Adipocyte (in vitro differentiated cells): ENCODE data around the gene NAPSA.

ENCODE experiments used
- DNase-seq: peaks from one replicate; pipeline ENCODE4 v3.0.0-alpha.2; 2015; ENCODE audit warnings: low read depth
- H3K27me3 ChIP-seq: replicated peaks from 2 replicates; pipeline ENCODE4 v1.7.0; 2013; ENCODE audit warnings: mild to moderate bottlenecking, low read length, moderate library complexity; ENCODE audit not compliant: control insufficient read depth, insufficient read depth
- H3K36me3 ChIP-seq: 2 replicates; pipeline ENCODE4 v1.7.0; 2013; ENCODE audit warnings: low read length, mild to moderate bottlenecking, moderate library complexity; ENCODE audit not compliant: control insufficient read depth, insufficient read depth, severe bottlenecking
- H3K4me1 ChIP-seq: 2 replicates; pipeline ENCODE4 v1.7.0; 2013; ENCODE audit warnings: mild to moderate bottlenecking, low read length, moderate library complexity; ENCODE audit not compliant: control insufficient read depth, insufficient read depth
- H3K4me3 ChIP-seq: 2 replicates; pipeline ENCODE4 v1.7.0; 2013; ENCODE audit warnings: mild to moderate bottlenecking, low read length, moderate library complexity
- H3K9ac ChIP-seq: 2 replicates; pipeline ENCODE4 v1.7.0; 2013; ENCODE audit warnings: mild to moderate bottlenecking, low read length, moderate library complexity
- H3K9me3 ChIP-seq: 2 replicates; pipeline ENCODE4 v1.7.0; 2013; ENCODE audit warnings: mild to moderate bottlenecking, low read length, moderate library complexity; ENCODE audit not compliant: control insufficient read depth

NAPSA gene

GRCh38 chr19:50319156-50319555 lies 46.3 kb downstream of the NAPSA start:
- Histone ChIP-seq H3K27me3 (peaks cover 10% of the 10 kb centered on the region), H3K9ac (no peak overlapping the region), H3K36me3 (no peaks in the 10 kb centered on the region), H3K9me3 (no peaks in the 10 kb centered on the region), H3K4me1 (no peaks in the 10 kb centered on the region), H3K4me3 (no peak overlapping the region)
- DNase-seq, result no peak

- no peaks in the 10 kb centered on the region for H3K9me3 ChIP-seq
- no peak overlapping the region for H3K9ac ChIP-seq
- H3K4me1 ChIP-seq, result no peaks in the 10 kb centered on the region
- DNase-seq, result no peak
- H3K4me3 ChIP-seq, result no peak overlapping the region
- no peaks in the 10 kb centered on the region for H3K36me3 ChIP-seq
- H3K27me3 ChIP-seq, result peaks cover 12% of the 10 kb centered on the region
These were observed 47.0 kb downstream of the NAPSA start for GRCh38 chr19:50318438-50318837.

- no peak overlapping the region for H3K9ac ChIP-seq
- no peak overlapping the region for H3K4me3 ChIP-seq
- no peaks in the 10 kb centered on the region for H3K4me1 ChIP-seq
- no peaks in the 10 kb centered on the region for H3K36me3 ChIP-seq
- peaks cover 16% of the 10 kb centered on the region for H3K27me3 ChIP-seq
- DNase-seq, result no peak
- no peaks in the 10 kb centered on the region for H3K9me3 ChIP-seq
These were observed 48.3 kb downstream of the NAPSA start for GRCh38 chr19:50317115-50317514.

GRCh38 chr19:50315773-50316448 lies 49.5 kb downstream of the NAPSA start:
- Histone ChIP-seq H3K4me3 (no peak overlapping the region), H3K4me1 (no peaks in the 10 kb centered on the region), H3K9me3 (no peaks in the 10 kb centered on the region), H3K36me3 (no peaks in the 10 kb centered on the region), H3K9ac (no peak overlapping the region), H3K27me3 (peaks cover 24% of the 10 kb centered on the region)
- no peak for DNase-seq

- Histone ChIP-seq H3K9ac (no peak overlapping the region), H3K27me3 (peaks cover 30% of the 10 kb centered on the region), H3K9me3 (no peaks in the 10 kb centered on the region), H3K36me3 (no peaks in the 10 kb centered on the region), H3K4me1 (no peaks in the 10 kb centered on the region), H3K4me3 (no peak overlapping the region)
- DNase-seq, result no peak
These were observed 50.4 kb downstream of the NAPSA start for GRCh38 chr19:50314724-50315708.

- no peak overlapping the region for H3K4me3 ChIP-seq
- no peak for DNase-seq
- no peaks in the 10 kb centered on the region for H3K4me1 ChIP-seq
- no peak overlapping the region for H3K9ac ChIP-seq
- no peaks in the 10 kb centered on the region for H3K9me3 ChIP-seq
- H3K36me3 ChIP-seq, result no peaks in the 10 kb centered on the region
- peaks cover 34% of the 10 kb centered on the region for H3K27me3 ChIP-seq
These were observed 51.5 kb downstream of the NAPSA start for GRCh38 chr19:50313812-50314536.

GRCh38 chr19:50312967-50313811 lies 52.2 kb downstream of the NAPSA start:
- DNase-seq, result no peak
- Histone ChIP-seq H3K27me3 (peaks cover 41% of the 10 kb centered on the region), H3K4me1 (no peaks in the 10 kb centered on the region), H3K36me3 (no peaks in the 10 kb centered on the region), H3K4me3 (no peak overlapping the region), H3K9ac (no peak overlapping the region), H3K9me3 (peaks cover 5% of the 10 kb centered on the region)

- Histone ChIP-seq H3K27me3 (peaks cover 36% of the 10 kb centered on the region), H3K9me3 (peaks cover 17% of the 10 kb centered on the region), H3K9ac (no peak overlapping the region), H3K4me1 (no peaks in the 10 kb centered on the region), H3K36me3 (no peaks in the 10 kb centered on the region), H3K4me3 (no peak overlapping the region)
- no peak for DNase-seq
These were observed 53.5 kb downstream of the NAPSA start for GRCh38 chr19:50311723-50312635.

GRCh38 chr19:50310759-50311465 lies 54.5 kb downstream of the NAPSA start:
- H3K4me1 ChIP-seq, result no peaks in the 10 kb centered on the region
- H3K36me3 ChIP-seq, result no peaks in the 10 kb centered on the region
- H3K27me3 ChIP-seq, result peaks cover 41% of the 10 kb centered on the region
- DNase-seq, result no peak
- H3K9me3 ChIP-seq, result peaks cover 23% of the 10 kb centered on the region
- H3K9ac ChIP-seq, result no peak overlapping the region
- no peak overlapping the region for H3K4me3 ChIP-seq
